GM19324 (cell line): ENCODE data around the gene DNAI1.

Source experiments
- ATAC-seq: cut with Tn5 transposase; IDR thresholded peaks from one replicate; pipeline ENCODE4 v1.9.1; 2021; ENCODE audit warnings: mild to moderate bottlenecking, moderate library complexity; ENCODE audit not compliant: unreplicated experiment, low FRiP score

DNAI1 gene

GRCh38 chr9:34508951-34509350, 50.3 kb downstream of the DNAI1 start:
- ATAC-seq: no peak

GRCh38 chr9:34510497-34511468, 52.2 kb downstream of the DNAI1 start:
- no peak for ATAC-seq

GRCh38 chr9:34512131-34513078, 53.8 kb downstream of the DNAI1 start:
- ATAC-seq: no peak

- ATAC-seq: no peak
Measured at GRCh38 chr9:34513567-34514214, 55.1 kb downstream of the DNAI1 start.

- ATAC-seq: no peak
Measured at GRCh38 chr9:34514401-34514800, 55.8 kb downstream of the DNAI1 start.

GRCh38 chr9:34514816-34515215, 56.2 kb downstream of the DNAI1 start:
- no peak for ATAC-seq

- no peak for ATAC-seq
Measured at GRCh38 chr9:34515959-34516358, 57.4 kb downstream of the DNAI1 start.

GRCh38 chr9:34517185-34517584, 58.6 kb downstream of the DNAI1 start:
- ATAC-seq: no peak

- ATAC-seq: no peak
Measured at GRCh38 chr9:34518110-34518616, 59.6 kb downstream of the DNAI1 start.

- no peak for ATAC-seq
Measured at GRCh38 chr9:34518896-34519295, 60.3 kb downstream of the DNAI1 start.

- ATAC-seq: no peak
Measured at GRCh38 chr9:34519321-34520020, 60.9 kb downstream of the DNAI1 start.

- no peak for ATAC-seq
Measured at GRCh38 chr9:34520096-34520495, 61.5 kb downstream of the DNAI1 start.

- ATAC-seq: no peak
Measured at GRCh38 chr9:34520505-34521385, 62.1 kb downstream of the DNAI1 start.

GRCh38 chr9:34521406-34522045, 62.9 kb downstream of the DNAI1 start:
- ATAC-seq: no peak

GRCh38 chr9:34522091-34522887, 63.7 kb downstream of the DNAI1 start:
- no peak for ATAC-seq

GRCh38 chr9:34522971-34523797, 64.6 kb downstream of the DNAI1 start, which contains the start of gene ENHO:
ENHO (minus strand) TSS chr9:34522990; CDS start chr9:34521695, 1,295 bp downstream.
- ATAC-seq: peak; percentile 87

- no peak for ATAC-seq
Measured at GRCh38 chr9:34524349-34524748, 65.7 kb downstream of the DNAI1 start.
